DMS114 treated with DMSO at 0.1 percent for 48 hours (cell line): ENCODE results near the gene TOR1A.
A peak's percentile ranks its signal among the peaks of the same experiment; 100 is the strongest.
"Not testable (repeated sequence)": the region's sequence is repeated elsewhere in the genome, so short reads cannot be mapped to it uniquely, and the experiment has no call there.

Experiments used
- DNase-seq: peaks from one replicate; lab custom pipeline; 2025; ENCODE audit not compliant: unreplicated experiment; lab: John Stamatoyannopoulos, UW

The TOR1A gene

GRCh38 chr9:129823542-129823934 is 398 bp downstream of the TOR1A start:
- no peak for DNase-seq

- DNase-seq: no peak
Measured at GRCh38 chr9:129822898-129823541, 916 bp downstream of the TOR1A start.

GRCh38 chr9:129816501-129817435 is 7.2 kb downstream of the TOR1A start:
- no peak for DNase-seq

GRCh38 chr9:129815278-129815677 is 8.7 kb downstream of the TOR1A start:
- DNase-seq: no peak

- DNase-seq: no peak
Measured at GRCh38 chr9:129814432-129815223, 9.3 kb downstream of the TOR1A start.

- DNase-seq: no peak
Measured at GRCh38 chr9:129813661-129814060, 10.3 kb downstream of the TOR1A start.

- no peak for DNase-seq
Measured at GRCh38 chr9:129812385-129812784, 11.6 kb downstream of the TOR1A start.

GRCh38 chr9:129811967-129812363 is 12.0 kb downstream of the TOR1A start:
- no peak for DNase-seq

- no peak for DNase-seq
Measured at GRCh38 chr9:129810788-129811187, 13.1 kb downstream of the TOR1A start.

- no peak for DNase-seq
Measured at GRCh38 chr9:129810116-129810515, 13.8 kb downstream of the TOR1A start.

GRCh38 chr9:129809346-129809745 is 14.6 kb downstream of the TOR1A start:
- DNase-seq: no peak

GRCh38 chr9:129806061-129806460 is 17.9 kb downstream of the TOR1A start:
- no peak for DNase-seq

GRCh38 chr9:129803676-129804060 is 20.3 kb downstream of the TOR1A start:
- no peak for DNase-seq

- DNase-seq: peak; percentile 72
Measured at GRCh38 chr9:129802833-129803675, 20.9 kb downstream of the TOR1A start, which contains the start of gene TOR1B. TOR1B (plus strand) TSS chr9:129803184; CDS start chr9:129803213, 29 bp downstream.

GRCh38 chr9:129801504-129801903 is 22.4 kb downstream of the TOR1A start:
- no peak for DNase-seq

- no peak for DNase-seq
Measured at GRCh38 chr9:129798973-129799372, 25.0 kb downstream of the TOR1A start.

GRCh38 chr9:129796029-129796428 is 27.9 kb downstream of the TOR1A start:
- DNase-seq: not testable (repeated sequence)

GRCh38 chr9:129794549-129794948 is 29.4 kb downstream of the TOR1A start:
- no peak for DNase-seq

GRCh38 chr9:129786481-129786880 is 37.5 kb downstream of the TOR1A start:
- no peak for DNase-seq

GRCh38 chr9:129785866-129786265 is 38.1 kb downstream of the TOR1A start:
- DNase-seq: no peak
